Measurements from ENCODE around the gene PCSK4. TPM values are rescaled to one million over a fixed set of nuclear protein-coding genes. Genes with fewer than 3 reads are reported as not detected.

The PCSK4 gene
- polyA plus RNA-seq, 1 experiment = 1.3 TPM

DNA sequence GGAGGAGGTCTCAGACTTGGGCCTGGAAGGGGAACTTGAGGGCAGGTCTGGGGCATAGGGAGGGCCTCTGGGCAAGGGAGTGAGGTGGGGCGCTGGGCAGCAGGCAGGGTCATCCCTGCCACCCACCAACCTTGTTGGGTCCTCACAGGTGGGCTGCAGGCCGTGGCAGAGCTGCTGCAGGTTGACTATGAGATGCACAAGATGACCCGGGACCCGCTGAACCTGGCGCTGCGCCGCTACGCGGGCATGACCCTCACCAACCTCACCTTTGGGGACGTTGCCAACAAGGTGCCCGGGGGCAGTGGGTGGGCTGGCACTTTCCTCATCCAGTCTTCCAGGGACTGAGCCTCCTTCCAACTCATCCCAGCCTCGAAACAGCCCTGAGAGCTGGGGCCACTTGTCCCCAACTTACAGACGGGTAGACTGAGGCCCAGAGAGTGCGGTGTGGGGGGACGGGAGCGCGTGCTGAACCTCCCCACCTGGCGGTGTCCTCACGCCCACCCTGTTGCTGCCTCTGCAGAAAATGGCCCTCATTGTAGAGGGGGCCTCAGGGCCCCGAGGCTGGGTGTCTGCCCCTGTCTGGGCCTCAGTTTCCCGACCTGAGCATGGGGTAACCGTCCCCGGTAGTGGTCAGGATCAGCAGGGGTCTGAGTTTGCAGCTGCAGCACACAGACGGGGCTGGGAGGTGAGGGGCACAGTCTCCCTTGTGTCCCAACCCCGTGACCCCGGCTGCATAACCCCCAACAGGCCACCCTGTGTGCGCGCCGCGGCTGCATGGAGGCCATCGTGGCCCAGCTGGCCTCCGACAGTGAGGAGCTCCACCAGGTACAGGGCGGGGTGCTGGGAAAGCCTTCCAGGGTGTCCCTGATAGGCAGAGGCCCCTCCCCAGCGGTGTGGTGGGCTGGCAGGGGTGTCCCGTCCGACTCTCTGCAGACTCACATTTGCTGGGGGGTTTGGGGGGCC, 29.8 kb downstream of the PCSK4 start:
- CTCF ChIA-PET = no interaction called here

DNA sequence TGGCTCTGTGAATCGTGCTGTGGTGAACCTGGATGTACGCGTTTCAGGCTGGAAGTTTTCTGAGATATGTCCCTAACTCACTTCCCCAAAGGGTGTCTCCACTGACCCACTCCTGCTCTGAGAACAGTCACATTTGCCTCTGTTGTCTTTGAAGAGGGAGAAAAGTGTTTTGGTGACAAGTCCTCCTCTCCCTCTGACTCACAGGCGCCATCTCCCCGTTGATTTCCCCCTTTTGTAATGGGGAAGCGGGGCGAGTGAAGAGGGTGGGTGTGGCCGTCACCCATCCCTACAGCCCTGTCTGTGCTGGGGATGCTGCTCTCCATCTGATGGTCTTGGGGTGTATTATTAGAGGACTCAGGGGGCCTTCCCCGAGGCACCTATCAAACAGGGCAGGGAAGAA, 30.7 kb downstream of the PCSK4 start:
- no peak overlapping the region for H3K4me3 ChIP-seq (ENCODE audit: low read depth, low read length)
- H3K27me3 ChIP-seq (ENCODE audit: control insufficient read depth, insufficient read depth, low read length) = peaks cover 12% of the 10 kb centered on the region
- ChIA-PET POLR2A (no interaction called here), CTCF (interaction anchor here (1.2 to 1.8 kb wide), 2 partner anchors 8 to 10 kb away, joined by 4 to 5 read pairs; no protein-coding TSS in a partner anchor)
- TF ChIP-seq, protein P1, sequence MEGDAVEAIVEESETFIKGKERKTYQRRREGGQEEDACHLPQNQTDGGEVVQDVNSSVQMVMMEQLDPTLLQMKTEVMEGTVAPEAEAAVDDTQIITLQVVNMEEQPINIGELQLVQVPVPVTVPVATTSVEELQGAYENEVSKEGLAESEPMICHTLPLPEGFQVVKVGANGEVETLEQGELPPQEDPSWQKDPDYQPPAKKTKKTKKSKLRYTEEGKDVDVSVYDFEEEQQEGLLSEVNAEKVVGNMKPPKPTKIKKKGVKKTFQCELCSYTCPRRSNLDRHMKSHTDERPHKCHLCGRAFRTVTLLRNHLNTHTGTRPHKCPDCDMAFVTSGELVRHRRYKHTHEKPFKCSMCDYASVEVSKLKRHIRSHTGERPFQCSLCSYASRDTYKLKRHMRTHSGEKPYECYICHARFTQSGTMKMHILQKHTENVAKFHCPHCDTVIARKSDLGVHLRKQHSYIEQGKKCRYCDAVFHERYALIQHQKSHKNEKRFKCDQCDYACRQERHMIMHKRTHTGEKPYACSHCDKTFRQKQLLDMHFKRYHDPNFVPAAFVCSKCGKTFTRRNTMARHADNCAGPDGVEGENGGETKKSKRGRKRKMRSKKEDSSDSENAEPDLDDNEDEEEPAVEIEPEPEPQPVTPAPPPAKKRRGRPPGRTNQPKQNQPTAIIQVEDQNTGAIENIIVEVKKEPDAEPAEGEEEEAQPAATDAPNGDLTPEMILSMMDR (IDR thresholded peaks at IDR 0.05; ENCODE audit: insufficient read depth, low read depth, low read length) = no peak
- no peak for DNase-seq (ENCODE audit: low read depth)
- peaks cover 6% of the 10 kb centered on the region; the same call in 1 of the 2 replicates for H3K36me3 ChIP-seq (ENCODE audit: control insufficient read depth, insufficient read depth, low read length)

More for the DNA sequence above, 29.8 kb downstream of the PCSK4 start:
- POLR2A ChIA-PET = no interaction called here
- DNase-seq (ENCODE audit: low read depth) = no peak
- Histone ChIP-seq H3K4me3 (ENCODE audit: low read depth, low read length) (no peak overlapping the region), H3K27me3 (ENCODE audit: control insufficient read depth, insufficient read depth, low read length) (peaks cover 12% of the 10 kb centered on the region), H3K36me3 (ENCODE audit: control insufficient read depth, insufficient read depth, low read length) (peaks cover 6% of the 10 kb centered on the region; the same call in 1 of the 2 replicates)
- TF ChIP-seq, protein P1 (IDR thresholded peaks at IDR 0.05; ENCODE audit: insufficient read depth, low read depth, low read length) = no peak

DNA sequence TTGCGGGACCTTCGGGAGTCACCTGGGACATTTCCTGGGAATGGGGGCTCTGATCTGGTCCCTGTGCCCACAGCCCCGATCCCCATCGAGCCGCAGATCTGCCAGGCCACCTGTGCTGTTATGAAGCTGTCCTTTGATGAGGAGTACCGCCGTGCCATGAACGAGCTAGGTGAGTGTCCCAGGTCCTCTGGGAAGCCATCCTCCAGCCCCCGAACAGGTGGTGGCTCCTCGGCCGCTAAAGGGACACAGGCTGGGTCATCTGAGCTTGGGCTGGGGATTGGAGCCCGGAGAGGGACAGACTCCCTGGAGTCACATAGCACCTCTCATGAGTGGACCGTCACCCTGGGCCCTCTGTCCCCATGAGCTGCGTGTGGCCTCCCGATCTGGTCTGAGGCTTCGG, 32.3 kb downstream of the PCSK4 start:
- H3K4me3 ChIP-seq (ENCODE audit: low read depth, low read length) = no peak overlapping the region
- CTCF ChIA-PET = interaction anchor here (1.8 to 2.2 kb wide), 2 partner anchors 10 to 13 kb away, joined by 5 to 7 read pairs; no protein-coding TSS in a partner anchor
- H3K36me3 ChIP-seq (ENCODE audit: control insufficient read depth, insufficient read depth, low read length) = peaks cover 6% of the 10 kb centered on the region; the same call in 1 of the 2 replicates
- DNase-seq (ENCODE audit: low read depth) = no peak
- peaks cover 12% of the 10 kb centered on the region for H3K27me3 ChIP-seq (ENCODE audit: control insufficient read depth, insufficient read depth, low read length)
- POLR2A ChIA-PET = no interaction called here
- TF ChIP-seq, protein P1 (IDR thresholded peaks at IDR 0.05; ENCODE audit: insufficient read depth, low read depth, low read length) = no peak

DNA sequence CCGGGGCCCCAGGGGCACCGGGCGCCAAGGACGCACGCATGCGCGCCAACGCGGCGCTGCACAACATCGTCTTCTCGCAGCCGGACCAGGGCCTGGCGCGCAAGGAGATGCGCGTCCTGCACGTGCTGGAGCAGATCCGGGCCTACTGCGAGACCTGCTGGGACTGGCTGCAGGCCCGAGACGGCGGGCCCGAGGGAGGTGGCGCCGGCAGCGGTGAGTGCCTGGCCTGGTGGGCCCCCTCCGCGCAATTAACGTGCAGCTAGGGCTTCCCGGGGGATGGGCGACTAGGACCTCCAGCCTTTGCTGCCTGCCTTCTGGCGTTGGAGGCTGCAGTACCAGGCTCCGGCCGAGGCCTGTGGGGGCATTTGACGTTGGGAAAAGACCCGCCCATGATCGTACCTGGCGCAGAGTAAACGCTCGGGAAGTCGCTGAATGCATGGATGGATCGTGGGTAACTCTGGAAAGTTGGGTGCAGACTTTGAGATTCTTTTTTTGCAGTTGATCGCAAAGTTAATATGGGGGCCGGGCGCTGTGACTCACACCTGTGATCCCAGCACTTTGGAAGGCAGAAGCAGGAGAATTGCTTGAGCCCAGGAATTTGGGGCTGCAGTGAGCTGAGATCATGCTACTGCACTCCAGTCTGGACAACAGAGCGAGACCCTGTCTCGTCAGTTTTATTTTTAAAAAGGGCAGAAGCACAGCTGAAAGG, 33.0 kb downstream of the PCSK4 start:
- ChIA-PET POLR2A (no interaction called here), CTCF (interaction anchor here (2.2 kb wide), 1 partner anchor 12 kb away, joined by 7 read pairs; no protein-coding TSS in a partner anchor)
- no peak for DNase-seq (ENCODE audit: low read depth)
- Histone ChIP-seq H3K36me3 (ENCODE audit: control insufficient read depth, insufficient read depth, low read length) (peaks cover 6% of the 10 kb centered on the region; the same call in 1 of the 2 replicates), H3K4me3 (ENCODE audit: low read depth, low read length) (no peak overlapping the region), H3K27me3 (ENCODE audit: control insufficient read depth, insufficient read depth, low read length) (peaks cover 16% of the 10 kb centered on the region)
- TF ChIP-seq, protein P1 (IDR thresholded peaks at IDR 0.05; ENCODE audit: insufficient read depth, low read depth, low read length) = no peak

All from BJ (cell line).